OCI-LY7 (cell line): ENCODE results near the gene PHEX. TPM values are rescaled to one million over a fixed set of nuclear protein-coding genes. Genes with fewer than 3 reads are reported as not detected.

Source experiments
- BruUV-seq: library from RNA; stranded (reverse); fragments of 400-500 nt; replicated peaks from 2 replicates; lab custom pipeline; 2021; lab: Mats Ljungman, UMichigan
- CTCF ChIA-PET: fragments of 300-600 bp; sonication (Branson Sonifier 250); formaldehyde crosslinking; loops from one replicate; lab custom pipeline; 2022; ENCODE audit warnings: antibody characterized with exemption; ENCODE audit not compliant: unreplicated experiment; lab: Charles Lee
- POLR2A ChIA-PET: fragments of 300-600 bp; sonication (Branson Sonifier 250); formaldehyde crosslinking; loops from one replicate; lab custom pipeline; 2022; ENCODE audit warnings: antibody characterized with exemption; lab: Charles Lee
- DNase-seq: peaks from one replicate; pipeline ENCODE4 v3.0.0-alpha.2; 2015; ENCODE audit warnings: low spot score
- H2AFZ ChIP-seq: fragments of 200-600 bp; sonication (generic), shearing (Covaris generic); 2 replicates; pipeline ENCODE4 v1.6.1; 2014; ENCODE audit warnings: mild to moderate bottlenecking, antibody characterized with exemption, low read length, moderate library complexity
- H3K27ac ChIP-seq: fragments of 200-600 bp; sonication (generic); 2 replicates; pipeline ENCODE4 v1.5.1; 2014; ENCODE audit warnings: mixed run types, low read depth, mild to moderate bottlenecking, moderate library complexity, low read length, inconsistent platforms; ENCODE audit not compliant: poor library complexity, severe bottlenecking
- H3K36me3 ChIP-seq: fragments of 200-600 bp; sonication (generic); 2 replicates; pipeline ENCODE4 v1.6.1; 2014; ENCODE audit warnings: mild to moderate bottlenecking, antibody characterized with exemption, low read length, moderate library complexity, mixed read lengths; ENCODE audit not compliant: insufficient read depth
- H3K4me1 ChIP-seq: fragments of 200-600 bp; sonication (generic); 2 replicates; pipeline ENCODE4 v1.5.1; 2014; ENCODE audit warnings: mild to moderate bottlenecking, low read length; ENCODE audit not compliant: insufficient read depth, poor library complexity, severe bottlenecking
- H3K4me2 ChIP-seq: fragments of 200-600 bp; sonication (generic); 2 replicates; pipeline ENCODE4 v1.6.1; 2014; ENCODE audit warnings: mild to moderate bottlenecking, low read length
- H3K4me3 ChIP-seq: fragments of 200-600 bp; sonication (generic); 2 replicates; pipeline ENCODE4 v1.5.1; 2014; ENCODE audit warnings: mild to moderate bottlenecking, low read depth, low read length; ENCODE audit not compliant: poor library complexity, severe bottlenecking
- H3K79me2 ChIP-seq: fragments of 200-600 bp; sonication (generic); 2 replicates; pipeline ENCODE4 v1.6.1; 2016; ENCODE audit warnings: low read depth, mild to moderate bottlenecking, low read length, moderate library complexity, mixed read lengths; ENCODE audit not compliant: insufficient read depth
- H3K9me2 ChIP-seq: fragments of 200-600 bp; sonication (generic); 2 replicates; pipeline ENCODE4 v1.6.1; 2016; ENCODE audit warnings: mild to moderate bottlenecking, low read length, mixed read lengths; ENCODE audit not compliant: insufficient read depth
- H3K9me3 ChIP-seq: fragments of 200-600 bp; sonication (generic); 2 replicates; pipeline ENCODE4 v1.6.1; 2014; ENCODE audit warnings: mild to moderate bottlenecking, mixed run types, low read length, mixed read lengths
- H4K20me1 ChIP-seq: fragments of 200-600 bp; sonication (generic); 2 replicates; pipeline ENCODE4 v1.6.1; 2014; ENCODE audit warnings: mild to moderate bottlenecking, antibody characterized with exemption, low read length, moderate library complexity, mixed read lengths; ENCODE audit not compliant: insufficient read depth
- EZH2phosphoT487 ChIP-seq: fragments of 200-600 bp; sonication (generic); IDR thresholded peaks from 2 replicates; pipeline ENCODE4 v1.6.1; 2018; ENCODE audit warnings: low read depth, borderline replicate concordance, mild to moderate bottlenecking, mixed run types, antibody characterized with exemption, low read length, moderate library complexity, mixed read lengths
- intact Hi-C: fragments of 100-400 bp; cut with micrococcal nuclease; formaldehyde crosslinking; loops from one replicate; pipeline ENCODE4 v1.10.0; 2022; ENCODE audit not compliant: unreplicated experiment
- total RNA-seq, 2 experiments: library from RNA; depleted of rRNA in 1 of 2; stranded (reverse); fragments of >200 nt in 1 of 2; shearing (Covaris generic) in 1 of 2; gene quantifications; 2 replicates each; pipeline ENCODE4 v1.2.3, GENCODE V29; 2014 to 2022
- TF ChIP-seq, protein P1 (sequence below): fragments of 200-600 bp; sonication (generic); conservative IDR thresholded peaks from 2 replicates; pipeline ENCODE4 v1.5.1; 2014; ENCODE audit warnings: mild to moderate bottlenecking, antibody characterized with exemption, low read length, moderate library complexity, mixed read lengths

Gene PHEX
- total RNA-seq, 2 experiments from 2014 or later = 0.09 TPM; not detected in 1

DNA sequence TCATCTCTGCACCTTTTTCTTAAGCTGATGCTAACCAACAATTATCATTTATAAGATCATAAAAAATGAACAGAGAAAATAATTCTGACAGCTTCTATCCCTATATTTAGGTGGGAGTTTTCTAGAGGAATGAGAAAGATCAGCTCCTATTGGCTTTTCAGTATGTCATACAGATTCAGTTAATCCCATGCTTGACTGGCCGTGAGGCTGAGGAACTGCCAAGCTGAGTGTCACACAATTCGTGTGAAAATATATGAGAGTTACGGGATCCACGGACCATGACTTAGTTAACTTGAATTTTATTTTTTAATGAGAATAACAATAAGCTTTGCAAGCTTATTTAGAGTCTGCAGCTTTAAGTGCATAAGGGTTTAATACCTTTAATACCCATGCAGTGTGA is 37.5 kb downstream of the PHEX start:
- no peaks in the 10 kb centered on the region for H4K20me1 ChIP-seq
- no peaks in the 10 kb centered on the region for H3K9me2 ChIP-seq
- H3K36me3 ChIP-seq = no peaks in the 10 kb centered on the region
- no peaks in the 10 kb centered on the region for H3K9me3 ChIP-seq
- intact Hi-C loops = no loop called here
- H3K4me2 ChIP-seq = no peak overlapping the region
- no TSS peak for BruUV-seq
- TF ChIP-seq, protein P1, sequence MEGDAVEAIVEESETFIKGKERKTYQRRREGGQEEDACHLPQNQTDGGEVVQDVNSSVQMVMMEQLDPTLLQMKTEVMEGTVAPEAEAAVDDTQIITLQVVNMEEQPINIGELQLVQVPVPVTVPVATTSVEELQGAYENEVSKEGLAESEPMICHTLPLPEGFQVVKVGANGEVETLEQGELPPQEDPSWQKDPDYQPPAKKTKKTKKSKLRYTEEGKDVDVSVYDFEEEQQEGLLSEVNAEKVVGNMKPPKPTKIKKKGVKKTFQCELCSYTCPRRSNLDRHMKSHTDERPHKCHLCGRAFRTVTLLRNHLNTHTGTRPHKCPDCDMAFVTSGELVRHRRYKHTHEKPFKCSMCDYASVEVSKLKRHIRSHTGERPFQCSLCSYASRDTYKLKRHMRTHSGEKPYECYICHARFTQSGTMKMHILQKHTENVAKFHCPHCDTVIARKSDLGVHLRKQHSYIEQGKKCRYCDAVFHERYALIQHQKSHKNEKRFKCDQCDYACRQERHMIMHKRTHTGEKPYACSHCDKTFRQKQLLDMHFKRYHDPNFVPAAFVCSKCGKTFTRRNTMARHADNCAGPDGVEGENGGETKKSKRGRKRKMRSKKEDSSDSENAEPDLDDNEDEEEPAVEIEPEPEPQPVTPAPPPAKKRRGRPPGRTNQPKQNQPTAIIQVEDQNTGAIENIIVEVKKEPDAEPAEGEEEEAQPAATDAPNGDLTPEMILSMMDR = no peak
- TF ChIP-seq EZH2phosphoT487 = no peak
- no peak overlapping the region for H3K4me3 ChIP-seq
- no peak overlapping the region for H3K27ac ChIP-seq
- ChIA-PET POLR2A (interaction anchor here (0.6 kb wide), 1 partner anchor 14 kb away, joined by 5 read pairs; no protein-coding TSS in a partner anchor), CTCF (no interaction called here)
- H3K79me2 ChIP-seq = no peaks in the 10 kb centered on the region
- no peak for DNase-seq
- no peak overlapping the region for H2AFZ ChIP-seq
- no peaks in the 10 kb centered on the region for H3K4me1 ChIP-seq

GRCh38 chrX:22073928-22074327 is 41.8 kb downstream of the PHEX start:
- TF ChIP-seq, protein P1 = no peak
- no peak for TF ChIP-seq EZH2phosphoT487
- POLR2A ChIA-PET = no interaction called here
- no peaks in the 10 kb centered on the region for H3K36me3 ChIP-seq
- no peaks in the 10 kb centered on the region for H4K20me1 ChIP-seq
- DNase-seq = no peak
- intact Hi-C loops = no loop called here
- no peak overlapping the region for H2AFZ ChIP-seq
- CTCF ChIA-PET = no interaction called here
- H3K9me3 ChIP-seq = no peaks in the 10 kb centered on the region
- H3K9me2 ChIP-seq = no peaks in the 10 kb centered on the region
- H3K79me2 ChIP-seq = no peaks in the 10 kb centered on the region
- H3K4me3 ChIP-seq = no peak overlapping the region
- no TSS peak for BruUV-seq
- H3K27ac ChIP-seq = no peak overlapping the region
- H3K4me2 ChIP-seq = no peak overlapping the region
- no peaks in the 10 kb centered on the region for H3K4me1 ChIP-seq

- no TSS peak for BruUV-seq
- CTCF ChIA-PET = no interaction called here
Observed at GRCh38 chrX:22078117-22078516, 46.0 kb downstream of the PHEX start.

More at GRCh38 chrX:22078117-22078516, 46.0 kb downstream of the PHEX start:
- POLR2A ChIA-PET = no interaction called here
- Histone ChIP-seq H3K36me3 (no peaks in the 10 kb centered on the region), H3K4me2 (no peak overlapping the region), H2AFZ (no peak overlapping the region), H3K79me2 (no peaks in the 10 kb centered on the region), H3K9me3 (no peaks in the 10 kb centered on the region), H3K27ac (no peak overlapping the region), H3K4me1 (no peaks in the 10 kb centered on the region), H3K4me3 (no peak overlapping the region), H3K9me2 (no peaks in the 10 kb centered on the region), H4K20me1 (no peaks in the 10 kb centered on the region)
- intact Hi-C loops = no loop called here
- no peak for DNase-seq
- no peak for TF ChIP-seq EZH2phosphoT487
- TF ChIP-seq, protein P1 = no peak
